ENCODE measurements around the gene NSMCE4A. TPM values are rescaled to one million over a fixed set of nuclear protein-coding genes. Genes with fewer than 3 reads are reported as not detected.

Gene NSMCE4A
- total and polyA plus RNA-seq, 2 of the 8 experiments (the other 6 are each of a cell fraction or from before 2014, with no cell fraction given), result 48.6 to 66.0 TPM

- FAIRE-seq, result no peak
- TF ChIP-seq PHF8 (conservative IDR thresholded peaks at IDR 0.05; ENCODE audit: low read depth, low read length), result no peak
- no peak for TF ChIP-seq RBBP5 (IDR thresholded peaks at IDR 0.05; ENCODE audit: borderline replicate concordance, low read depth, low read length)
- TF ChIP-seq TCF12 (IDR thresholded peaks at IDR 0.05; ENCODE audit: low read depth, low read length), result no peak
- TF ChIP-seq TAF7 (optimal IDR thresholded peaks at IDR 0.05; ENCODE audit: borderline replicate concordance, low read depth, low read length), result no peak
- TF ChIP-seq YY1 (IDR thresholded peaks at IDR 0.05; ENCODE audit: low read depth, low read length), result no peak
- no peak; the same call in 1 of the 2 replicates for TF ChIP-seq CHD1 (IDR thresholded peaks at IDR 0.05; ENCODE audit: low read depth, low read length)
- TF ChIP-seq MAFK (IDR thresholded peaks at IDR 0.05; ENCODE audit: low read depth, low read length), result no peak
- TF ChIP-seq EP300 (IDR thresholded peaks at IDR 0.05; ENCODE audit: borderline replicate concordance in 1 of 2, low read depth in 2 of 2, low read length in 2 of 2), result no peak
- TF ChIP-seq POU5F1 (IDR thresholded peaks at IDR 0.05; ENCODE audit: low read depth, low read length), result no peak
- TF ChIP-seq RNF2 (IDR thresholded peaks at IDR 0.05; ENCODE audit: borderline replicate concordance, low read depth, low read length, missing control alignments, poor library complexity, severe bottlenecking), result no peak
- TF ChIP-seq BRCA1 (IDR thresholded peaks at IDR 0.05; ENCODE audit: low read depth, low read length), result no peak
- TF ChIP-seq GTF2F1 (IDR thresholded peaks at IDR 0.05; ENCODE audit: borderline replicate concordance, low read depth, low read length), result no peak
Observed at GRCh38 chr10:121974019-121974534, 940 bp downstream of the NSMCE4A start.

More at GRCh38 chr10:121974019-121974534, 940 bp downstream of the NSMCE4A start:
- 19% methylated on average over 21 of the region's 21 CpGs; no CpG with 5 or more reads in 1 of the 2 experiments for WGBS, 2 experiments (ENCODE audit: extremely low coverage in 1 of 2, insufficient coverage in 1 of 2, insufficient read length in 1 of 2, insufficient replicate concordance in 2 of 2, low coverage in 1 of 2, low lambda C conversion rate in 2 of 2, missing lambda C conversion rate in 1 of 2)
- Histone ChIP-seq H3K36me3 (ENCODE audit: control insufficient read depth in 2 of 4, insufficient read depth in 4 of 4, low read length in 3 of 4) (peaks cover 6 to 17% (median 7%) of the 10 kb centered on the region in 4 experiments; a peak in 6 of 8 replicates), H3K23me2 (ENCODE audit: low read depth, low read length) (peaks cover 8% of the 10 kb centered on the region; the same call in 1 of the 2 replicates), H4K20me1 (replicated peaks in 1 of 2; ENCODE audit: control insufficient read depth in 1 of 2, insufficient read depth in 2 of 2, low read length in 2 of 2) (peaks cover 0 to 1% of the 10 kb centered on the region in 2 experiments), H3K18ac (ENCODE audit: extremely low read depth, low read length) (no peak overlapping the region), H4K91ac (replicated peaks; ENCODE audit: insufficient read length, low read length) (no peak overlapping the region), H4K5ac (ENCODE audit: insufficient read length, low read depth, low read length) (no peak overlapping the region), H2BK5ac (ENCODE audit: low read depth, low read length) (0 out of 2 replicates have a peak overlapping the region, but pooled peaks have one; percentile 28), H2AFZ (ENCODE audit: low read length) (no peak overlapping the region), H3K79me2 (ENCODE audit: control insufficient read depth in 1 of 2, insufficient read depth in 2 of 2, low read length in 2 of 2) (peaks cover 0 to 16% of the 10 kb centered on the region in 2 experiments; a peak in 2 of 4 replicates), H2BK15ac (ENCODE audit: low read length) (no peak overlapping the region), H3K23ac (ENCODE audit: insufficient read length) (no peak overlapping the region), H3K56ac (replicated peaks; ENCODE audit: insufficient read length, low read depth, low read length) (peak overlapping the region; percentile 18), H3K79me1 (ENCODE audit: low read depth, low read length) (peaks cover 3% of the 10 kb centered on the region; the same call in 1 of the 2 replicates), H2BK12ac (ENCODE audit: low read depth, low read length) (no peak overlapping the region), H3K9ac (replicated peaks in 1 of 4; ENCODE audit: extremely low read depth in 1 of 4, low read depth in 3 of 4, low read length in 3 of 4) (peak overlapping the region; percentile 29 to 94 (median 90); a peak in 6 of 7 replicates), H3K14ac (ENCODE audit: insufficient read length) (no peak overlapping the region), H3K4me3 (ENCODE audit: extremely low read depth in 1 of 4, insufficient read depth in 2 of 4, low read depth in 3 of 4, low read length in 4 of 4) (peak overlapping the region; percentile 77 to 93 (median 83)), H3K27me3 (replicated peaks in 1 of 4; ENCODE audit: control insufficient read depth in 3 of 4, extremely low read depth in 1 of 4, insufficient read depth in 3 of 4, low read length in 3 of 4) (no peaks in the 10 kb centered on the region), H3K4me1 (replicated peaks in 1 of 4; ENCODE audit: control insufficient read depth in 3 of 4, insufficient read depth in 4 of 4, low read length in 3 of 4) (peaks cover 0 to 3% (median 1%) of the 10 kb centered on the region in 4 experiments; a peak in 2 of 7 replicates), H3K27ac (ENCODE audit: low read depth, low read length) (peak overlapping the region; percentile 91; the same call in 1 of the 2 replicates), H4K8ac (ENCODE audit: extremely low read depth, insufficient read depth, low read length) (peak overlapping the region; percentile 80; the same call in 1 of the 2 replicates), H3K9me3 (ENCODE audit: insufficient read depth in 2 of 2, low read depth in 1 of 2, low read length in 1 of 2) (peaks cover 18 to 29% of the 10 kb centered on the region in 2 experiments), H2AK5ac (ENCODE audit: low read depth, low read length) (0 out of 2 replicates have a peak overlapping the region, but pooled peaks have one; percentile 15), H2BK20ac (ENCODE audit: low read length) (no peak overlapping the region), H2BK120ac (replicated peaks; ENCODE audit: low read depth, low read length) (no peak overlapping the region), H3K4ac (replicated peaks; ENCODE audit: insufficient read length, low read depth, low read length) (no peak overlapping the region), H3K4me2 (ENCODE audit: insufficient read depth in 1 of 2, low read depth in 2 of 2, low read length in 2 of 2) (peak overlapping the region; percentile 70 to 81)
- DNase-seq (ENCODE audit: low read depth in 1 of 2, low spot score in 2 of 2), result no peak
- ChIA-PET POLR2A (ENCODE audit: partially characterized antibody) (interaction anchor here (0.6 to 3.5 kb wide), 12 partner anchors 9 to 249 kb away, joined by 3 to 18 read pairs (median 4); partner anchors contain the start of genes ATE1 and TACC2), CTCF (ENCODE audit: partially characterized antibody) (interaction anchor here (0.9 to 1.9 kb wide), 5 partner anchors 9 to 78 kb away, joined by 4 to 7 read pairs (median 5); no protein-coding TSS in a partner anchor)

Data from H1 (cell line).